Testis (tissue), 2 donors: ENCODE measurements around the gene OBSCN.

Source experiments
- CTCF ChIP-seq, 3 experiments: fragments of 450-650 bp in 2 of 3; fragments of 200-600 bp in 1 of 3; sonication (generic) in 1 of 3; IDR thresholded peaks; one replicate each; pipeline ENCODE4 v1.5.1; 2016 to 2019; ENCODE audit warnings: antibody characterized with exemption in 3 of 3, mild to moderate bottlenecking in 2 of 3, moderate library complexity in 1 of 3
- POLR2A ChIP-seq: fragments of 450-650 bp; IDR thresholded peaks from one replicate; pipeline ENCODE4 v1.6.1; 2017; ENCODE audit warnings: antibody characterized with exemption, mild to moderate bottlenecking, moderate library complexity

GRCh38 chr1:228272831-228273571 is 65.2 kb downstream of the OBSCN start:
- TF ChIP-seq POLR2A (no peak), CTCF (IDR thresholded peaks at IDR 0.05) (no peak)
